HG02610 (cell line): ENCODE measurements around the gene SLC43A2.
"Not testable (repeated sequence)": the region's sequence is repeated elsewhere in the genome, so short reads cannot be mapped to it uniquely, and the experiment has no call there.

ENCODE experiments used
- ATAC-seq: cut with Tn5 transposase; IDR thresholded peaks from one replicate; pipeline ENCODE4 v1.9.1; 2021; ENCODE audit warnings: mild to moderate bottlenecking, moderate library complexity; ENCODE audit not compliant: unreplicated experiment

SLC43A2 gene

GRCh38 chr17:1545618-1546017 lies 83.0 kb downstream of the SLC43A2 start:
- ATAC-seq, result no peak

- no peak for ATAC-seq
Observed at GRCh38 chr17:1542316-1542715, 86.3 kb downstream of the SLC43A2 start.

DNA sequence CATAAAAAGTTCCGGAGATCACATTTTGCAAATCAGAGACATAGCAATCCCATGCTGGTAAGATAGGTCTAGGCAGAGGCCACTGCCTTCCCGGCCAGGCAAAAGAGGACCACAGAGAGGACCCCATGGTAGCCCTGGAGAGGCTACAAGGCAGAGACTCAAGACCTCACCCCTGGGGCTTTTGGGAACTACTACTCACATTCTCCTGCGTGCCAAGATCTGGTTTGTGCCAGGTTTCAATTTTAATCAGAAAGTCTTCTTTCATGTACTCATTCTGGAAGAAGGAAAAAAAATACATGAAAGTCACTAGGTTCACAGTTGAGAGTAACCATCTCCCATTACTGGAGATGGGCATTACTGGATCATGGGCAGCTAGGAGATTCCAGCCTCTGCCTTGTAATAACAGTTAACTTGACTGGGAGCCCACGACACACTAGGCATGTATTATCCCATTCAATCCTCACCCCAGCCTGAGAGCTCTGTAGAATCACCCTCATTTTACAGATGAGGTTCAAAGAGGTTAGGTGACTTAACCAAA lies 87.2 kb downstream of the SLC43A2 start:
- ATAC-seq, result no peak

- ATAC-seq, result no peak
Observed at GRCh38 chr17:1539811-1540210, 88.8 kb downstream of the SLC43A2 start.

GRCh38 chr17:1535737-1536136 lies 92.9 kb downstream of the SLC43A2 start:
- no peak for ATAC-seq

DNA sequence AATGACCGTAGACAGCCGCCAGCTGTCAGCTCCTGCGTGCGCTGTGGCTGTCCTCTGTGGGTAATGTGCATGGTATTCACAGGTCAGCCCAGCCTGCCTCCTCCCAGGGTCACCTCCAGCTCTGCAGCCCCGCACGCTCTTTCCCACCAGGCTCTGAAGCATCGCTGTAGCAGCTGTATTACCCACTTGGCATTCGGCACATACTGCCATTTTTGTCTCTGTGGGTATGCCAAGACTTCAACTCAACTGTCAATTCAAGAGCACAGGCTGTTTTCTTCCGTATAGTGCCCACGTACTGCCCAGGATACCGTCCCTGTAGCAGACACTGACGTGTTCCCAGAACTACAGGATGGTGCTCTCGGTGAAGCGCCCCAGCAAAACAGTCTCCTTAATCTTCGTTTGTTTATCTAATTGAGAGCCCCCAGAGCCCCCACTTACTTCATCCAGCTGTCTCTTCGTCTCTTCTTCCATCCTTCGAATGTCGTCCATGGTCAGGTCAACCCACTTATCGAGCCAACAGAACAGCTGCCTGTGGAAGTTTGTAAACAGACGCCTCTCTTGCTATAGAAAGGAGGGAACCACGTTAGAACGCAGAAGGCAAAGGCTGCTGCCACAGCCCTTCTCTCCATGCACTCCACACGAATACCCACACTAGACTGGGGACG lies 94.8 kb downstream of the SLC43A2 start:
- no peak for ATAC-seq

GRCh38 chr17:1532836-1533602 lies 95.6 kb downstream of the SLC43A2 start:
- ATAC-seq, result no peak

GRCh38 chr17:1529863-1530262 lies 98.8 kb downstream of the SLC43A2 start:
- ATAC-seq, result no peak

GRCh38 chr17:1526876-1527275 lies 101.8 kb downstream of the SLC43A2 start:
- not testable (repeated sequence) for ATAC-seq

DNA sequence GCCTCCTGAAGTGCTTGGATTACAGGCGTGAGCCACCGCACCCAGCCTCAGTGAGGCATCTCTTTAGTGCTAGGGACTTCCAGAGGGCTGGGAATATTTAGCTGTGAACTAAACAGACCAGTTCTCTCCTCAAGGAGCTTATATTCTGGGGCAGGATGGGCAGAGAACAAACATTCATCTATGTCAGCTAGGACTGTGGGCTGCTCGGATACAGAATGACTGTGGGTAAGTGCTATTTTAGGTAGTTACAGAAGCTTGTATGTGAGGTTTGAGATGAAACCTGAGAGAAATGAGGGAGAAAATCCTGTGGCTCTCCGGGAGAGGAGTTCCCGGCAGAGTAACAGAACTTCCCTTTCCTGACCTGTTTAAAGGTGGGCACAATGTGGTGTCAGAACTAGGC lies 106.0 kb downstream of the SLC43A2 start:
- ATAC-seq, result no peak

- no peak for ATAC-seq
Observed at GRCh38 chr17:1521086-1521640, 107.5 kb downstream of the SLC43A2 start.

DNA sequence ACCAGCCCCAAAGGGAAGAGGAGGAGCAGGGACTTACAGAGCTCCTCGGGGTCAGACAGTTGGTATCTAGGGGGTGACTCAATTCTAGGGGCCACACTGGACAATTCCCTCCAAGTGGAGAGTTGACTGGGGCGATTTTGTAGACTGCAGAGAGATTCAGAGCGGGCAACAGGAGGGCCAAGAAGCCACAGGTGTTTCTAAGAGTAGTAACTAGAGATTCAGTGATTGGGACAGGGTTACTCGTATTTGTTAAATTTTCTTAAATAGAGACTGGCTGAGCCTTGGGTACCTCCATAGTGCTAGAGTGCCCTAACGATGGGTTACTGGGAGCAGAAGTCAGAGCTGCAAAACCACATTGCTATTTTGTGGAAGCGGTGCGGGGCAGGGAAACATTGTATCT lies 109.0 kb downstream of the SLC43A2 start:
- no peak for ATAC-seq
